Rectal smooth muscle tissue (tissue), 1 donor: ENCODE measurements around the gene SEC14L1.

Source experiments
- H3K27ac ChIP-seq: one replicate; pipeline ENCODE4 v1.7.0; 2013; ENCODE audit warnings: low read depth, low read length, inconsistent platforms
- H3K27me3 ChIP-seq: one replicate; pipeline ENCODE4 v1.7.0; 2013; ENCODE audit warnings: low read length; ENCODE audit not compliant: control insufficient read depth, insufficient read depth
- H3K36me3 ChIP-seq: one replicate; pipeline ENCODE4 v1.7.0; 2013; ENCODE audit warnings: low read length; ENCODE audit not compliant: control insufficient read depth, insufficient read depth
- H3K4me1 ChIP-seq: one replicate; pipeline ENCODE4 v1.7.0; 2013; ENCODE audit warnings: low read length; ENCODE audit not compliant: control insufficient read depth, insufficient read depth
- H3K4me3 ChIP-seq: one replicate; pipeline ENCODE4 v1.7.0; 2013; ENCODE audit warnings: low read length
- H3K9ac ChIP-seq: one replicate; pipeline ENCODE4 v1.7.0; 2013; ENCODE audit warnings: low read length

Gene SEC14L1

DNA sequence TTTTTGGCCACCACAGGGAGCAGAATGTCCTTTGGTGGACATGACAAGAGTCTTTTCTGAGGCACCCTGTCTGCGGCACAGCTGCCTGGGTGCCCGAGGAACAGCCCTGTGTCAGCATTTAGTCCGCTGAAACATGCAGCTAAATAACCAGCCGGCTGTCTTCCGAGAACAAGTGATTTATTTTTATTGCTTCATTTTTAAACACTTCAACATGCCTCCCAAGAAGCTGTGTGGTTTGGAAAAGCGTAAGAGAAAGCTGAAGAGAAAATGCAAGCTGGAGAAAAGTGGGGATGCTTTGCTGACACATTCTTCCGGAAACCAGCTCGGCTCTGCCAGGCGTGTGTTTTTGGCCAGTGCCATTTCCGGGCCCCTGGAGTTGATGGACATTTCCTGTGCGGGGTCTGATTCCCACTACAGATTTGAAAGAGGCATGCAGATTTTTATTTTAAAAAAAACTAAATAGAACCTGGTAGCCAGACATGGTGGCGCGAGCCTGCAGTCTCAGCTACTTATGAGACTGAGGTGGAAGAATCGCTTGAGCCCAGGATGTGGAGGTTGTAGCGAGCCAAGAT is 94.7 kb downstream of the SEC14L1 start:
- Histone ChIP-seq H3K27ac (peak overlapping the region; percentile 33), H3K4me3 (peak overlapping the region; percentile 22), H3K9ac (no peak overlapping the region), H3K36me3 (no peaks in the 10 kb centered on the region), H3K4me1 (no peaks in the 10 kb centered on the region), H3K27me3 (no peaks in the 10 kb centered on the region)

- no peaks in the 10 kb centered on the region for H3K36me3 ChIP-seq
- H3K9ac ChIP-seq = no peak overlapping the region
- H3K4me3 ChIP-seq = no peak overlapping the region
- no peaks in the 10 kb centered on the region for H3K27me3 ChIP-seq
- no peak overlapping the region for H3K27ac ChIP-seq
- no peaks in the 10 kb centered on the region for H3K4me1 ChIP-seq
These were observed 96.7 kb downstream of the SEC14L1 start for GRCh38 chr17:77237232-77238008.

DNA sequence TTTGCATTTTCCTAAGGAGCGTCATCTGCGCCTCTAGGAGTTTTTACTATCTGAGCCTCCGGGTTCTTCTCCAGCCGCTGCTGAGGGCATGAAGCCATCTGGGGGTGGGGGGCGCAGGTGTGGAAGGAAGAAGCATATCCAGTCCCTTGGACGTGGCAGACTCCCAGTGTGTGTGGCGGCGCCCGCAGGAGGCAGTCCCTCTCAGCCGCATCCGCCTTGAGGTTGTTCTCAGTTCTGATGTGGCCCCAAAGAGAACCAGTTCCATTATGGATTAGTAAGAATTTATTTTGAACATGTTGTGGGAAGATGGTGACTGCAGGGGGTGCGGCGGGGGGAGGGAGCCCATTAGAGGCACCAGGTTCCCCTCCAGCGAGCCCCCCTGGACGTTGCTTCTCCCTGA is 100.2 kb downstream of the SEC14L1 start:
- H3K36me3 ChIP-seq = no peaks in the 10 kb centered on the region
- H3K27ac ChIP-seq = no peak overlapping the region
- H3K4me3 ChIP-seq = no peak overlapping the region
- no peaks in the 10 kb centered on the region for H3K27me3 ChIP-seq
- no peaks in the 10 kb centered on the region for H3K4me1 ChIP-seq
- no peak overlapping the region for H3K9ac ChIP-seq

DNA sequence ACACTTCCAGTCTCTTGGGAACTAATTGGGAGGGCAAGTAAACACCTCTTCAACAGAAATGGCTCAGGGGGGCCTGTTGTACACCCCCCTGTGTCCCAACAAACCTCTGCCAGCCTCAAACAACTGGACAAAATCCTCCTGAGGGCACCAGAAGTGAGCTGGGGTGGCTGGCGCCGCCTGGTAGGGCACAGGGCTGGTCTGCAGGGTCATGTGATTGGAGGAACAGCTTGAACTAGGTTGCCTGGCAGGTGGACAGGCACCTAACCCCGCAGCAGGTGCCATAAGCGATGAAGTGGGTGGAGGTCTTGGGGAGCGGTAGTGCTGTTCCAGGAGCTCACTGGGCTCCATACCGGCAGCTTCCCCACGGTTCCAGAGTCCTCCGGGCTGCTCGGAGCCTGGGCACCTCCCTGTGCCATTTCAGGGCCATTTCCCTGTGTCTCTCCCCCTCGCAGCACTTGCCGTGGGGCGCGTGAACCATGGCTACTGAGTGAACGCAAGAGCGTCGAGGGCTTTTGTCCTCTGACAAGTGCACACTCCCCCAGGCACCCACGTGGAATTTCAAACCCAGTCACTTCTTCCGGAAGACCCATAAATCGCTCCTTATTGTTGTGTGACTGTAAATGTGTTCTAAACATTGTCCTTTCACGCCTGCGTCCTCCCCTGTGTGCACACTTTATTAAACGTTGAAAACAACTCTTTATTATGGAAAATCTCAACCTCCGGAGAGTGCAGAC is 101.5 kb downstream of the SEC14L1 start:
- no peaks in the 10 kb centered on the region for H3K36me3 ChIP-seq
- H3K27ac ChIP-seq = no peak overlapping the region
- no peaks in the 10 kb centered on the region for H3K27me3 ChIP-seq
- no peak overlapping the region for H3K9ac ChIP-seq
- no peak overlapping the region for H3K4me3 ChIP-seq
- H3K4me1 ChIP-seq = peaks cover 5% of the 10 kb centered on the region

DNA sequence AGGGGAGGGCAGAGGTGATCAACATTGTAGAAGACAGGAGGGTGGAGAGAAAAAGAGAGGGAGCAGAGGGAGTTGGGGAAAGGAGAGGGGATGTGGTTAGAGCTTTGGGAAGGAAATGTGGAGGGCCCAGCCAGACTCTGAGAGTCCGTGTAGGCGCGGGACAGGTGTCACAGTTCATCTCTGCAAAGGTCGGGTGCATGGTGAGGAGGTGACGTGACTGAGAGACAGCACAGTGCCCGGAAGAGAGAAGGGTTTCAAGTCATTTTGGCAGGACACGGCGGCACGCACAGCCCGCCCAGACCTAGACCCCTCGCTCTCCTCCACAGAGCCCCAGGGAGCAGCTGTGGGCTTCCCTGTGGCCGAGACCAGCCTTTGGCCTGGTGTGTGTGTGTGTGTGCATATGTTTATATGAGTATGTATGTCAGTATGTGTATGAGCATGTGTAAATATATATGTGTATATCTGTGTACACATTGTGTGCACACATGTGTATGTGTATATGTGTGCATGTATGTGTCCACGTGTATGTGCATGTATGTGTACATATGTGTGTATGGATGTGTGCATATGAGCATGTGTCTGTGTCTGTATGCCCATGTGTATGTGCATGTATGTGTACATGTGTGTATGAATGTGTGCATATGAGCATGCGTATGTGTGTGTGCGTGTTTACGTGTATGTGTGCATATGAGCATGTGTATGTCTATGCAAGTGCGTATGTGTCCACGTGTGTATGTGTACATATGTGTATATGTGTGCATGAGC is 104.6 kb downstream of the SEC14L1 start:
- H3K27ac ChIP-seq = no peak overlapping the region
- H3K27me3 ChIP-seq = no peaks in the 10 kb centered on the region
- H3K4me3 ChIP-seq = no peak overlapping the region
- H3K36me3 ChIP-seq = no peaks in the 10 kb centered on the region
- H3K4me1 ChIP-seq = peaks cover 5% of the 10 kb centered on the region
- no peak overlapping the region for H3K9ac ChIP-seq

DNA sequence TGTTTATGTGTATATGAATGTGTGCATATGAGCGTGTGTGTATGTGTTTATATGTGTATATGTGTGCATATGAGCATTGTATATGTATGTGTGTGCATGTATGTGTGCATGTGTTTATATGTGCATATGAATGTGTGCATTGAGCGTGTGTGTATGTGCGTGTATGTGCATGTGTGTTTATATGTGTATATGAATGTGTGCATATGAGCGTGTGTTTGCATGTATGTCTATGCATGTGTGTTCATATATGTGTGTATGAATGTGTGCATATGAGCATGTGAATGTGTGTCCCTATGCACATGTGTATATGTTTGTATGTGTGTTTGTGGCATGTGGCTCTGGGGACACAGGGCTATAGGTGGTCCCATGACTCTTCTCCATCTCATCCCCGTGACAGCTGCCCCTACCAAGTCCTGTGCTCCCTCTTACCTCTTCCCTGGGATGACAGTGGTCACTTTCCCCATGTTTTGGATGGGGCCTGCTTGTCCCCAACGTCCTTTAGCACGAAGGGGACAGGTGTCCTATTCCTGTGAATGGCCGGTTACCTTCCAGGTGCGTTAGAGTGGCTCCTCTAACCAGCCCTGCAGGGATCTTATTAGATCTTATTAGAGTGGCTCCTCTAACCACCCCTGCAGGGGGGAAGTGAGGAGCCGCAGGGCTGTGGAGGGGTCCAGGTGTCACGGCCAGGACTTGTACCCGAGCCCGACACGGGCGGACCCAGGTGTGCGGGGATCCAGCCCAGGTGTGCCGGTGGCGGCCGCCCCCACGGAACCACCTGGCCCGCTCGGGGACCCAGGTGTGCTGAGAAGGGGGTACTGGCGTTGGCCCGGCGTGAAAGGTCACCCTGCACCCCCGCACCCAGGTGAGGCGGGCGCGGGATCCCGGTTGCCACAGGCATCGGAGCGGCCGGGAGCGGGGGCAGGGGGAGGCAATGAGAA is 105.6 kb downstream of the SEC14L1 start:
- peak overlapping the region; percentile 65 for H3K4me3 ChIP-seq
- H3K9ac ChIP-seq = peak overlapping the region; percentile 21
- no peak overlapping the region for H3K27ac ChIP-seq
- no peaks in the 10 kb centered on the region for H3K27me3 ChIP-seq
- no peaks in the 10 kb centered on the region for H3K36me3 ChIP-seq
- H3K4me1 ChIP-seq = peaks cover 5% of the 10 kb centered on the region

DNA sequence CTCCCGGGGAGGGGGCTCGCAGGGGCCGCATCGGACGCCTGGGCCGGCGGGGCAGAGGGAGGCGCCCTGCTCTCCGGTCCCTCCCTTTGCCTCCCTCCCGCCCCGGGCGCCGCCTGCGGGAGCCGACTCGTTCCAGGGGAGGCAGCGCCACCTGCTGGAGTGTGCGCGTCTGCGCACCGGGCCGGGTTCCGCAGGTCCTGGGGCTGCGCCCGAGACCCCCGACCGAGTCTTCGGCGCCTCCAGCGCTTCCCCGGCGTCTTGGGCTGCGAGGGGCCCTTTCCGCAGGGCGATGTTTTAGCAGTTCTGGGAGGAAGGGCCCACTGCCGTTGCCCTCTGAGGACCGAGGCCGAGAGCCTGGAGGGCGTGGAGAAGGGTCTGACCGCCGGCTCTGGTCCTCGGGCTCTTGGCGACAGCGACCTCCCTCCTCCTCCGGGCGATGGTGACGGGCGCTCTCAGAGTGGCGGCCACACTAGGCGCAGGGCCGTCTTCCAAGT is 106.3 kb downstream of the SEC14L1 start:
- Histone ChIP-seq H3K36me3 (no peaks in the 10 kb centered on the region), H3K27ac (no peak overlapping the region), H3K27me3 (no peaks in the 10 kb centered on the region), H3K4me1 (peaks cover 5% of the 10 kb centered on the region), H3K9ac (no peak overlapping the region), H3K4me3 (peak overlapping the region; percentile 65)

- no peak overlapping the region for H3K4me3 ChIP-seq
- H3K9ac ChIP-seq = no peak overlapping the region
- H3K27ac ChIP-seq = no peak overlapping the region
- H3K4me1 ChIP-seq = peaks cover 5% of the 10 kb centered on the region
- H3K27me3 ChIP-seq = no peaks in the 10 kb centered on the region
- no peaks in the 10 kb centered on the region for H3K36me3 ChIP-seq
These were observed 106.8 kb downstream of the SEC14L1 start for GRCh38 chr17:77247609-77248008.

DNA sequence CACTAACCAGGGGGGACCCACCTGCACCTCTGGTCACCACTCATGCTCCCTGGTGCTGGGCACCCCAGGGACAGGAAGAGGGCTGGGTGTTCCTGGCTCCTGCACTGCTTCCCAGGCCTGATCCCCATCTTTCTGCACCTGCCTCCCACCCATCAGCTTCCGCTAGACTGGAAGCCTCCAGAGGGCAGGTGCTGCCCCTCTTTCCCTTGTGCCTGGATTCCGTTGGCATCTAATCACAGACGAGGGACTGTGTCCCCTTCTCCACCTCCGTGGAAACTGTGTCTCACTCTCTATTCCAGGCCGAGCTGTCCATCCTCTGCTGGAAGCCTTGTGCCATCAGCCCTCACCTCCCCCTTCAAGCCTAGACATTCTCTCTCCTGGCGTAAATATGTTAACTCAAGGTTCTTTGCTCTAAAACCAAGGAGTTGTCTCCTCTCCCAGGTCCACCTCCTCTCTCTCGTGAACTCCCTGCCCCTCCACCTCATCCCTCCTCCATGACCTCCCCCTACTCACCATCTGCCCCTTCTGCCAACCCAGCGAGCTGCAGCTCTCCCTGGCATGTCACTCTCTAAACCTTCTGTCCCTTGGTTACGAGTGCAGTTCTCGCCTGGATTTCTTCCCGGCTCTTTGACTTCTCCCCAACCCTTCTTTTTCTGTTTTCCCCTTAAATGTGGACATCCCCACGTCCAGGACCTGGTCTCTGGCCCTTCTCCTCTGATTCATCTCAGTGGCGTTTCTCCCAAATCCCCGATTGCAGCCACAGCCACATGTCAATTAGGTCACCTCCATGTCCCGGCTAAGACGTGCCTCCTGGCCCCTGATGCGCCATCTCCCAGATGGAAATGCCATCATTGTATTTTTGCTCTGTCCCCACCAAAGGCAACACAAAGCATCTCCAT is 107.7 kb downstream of the SEC14L1 start:
- no peak overlapping the region for H3K9ac ChIP-seq
- H3K4me1 ChIP-seq = peaks cover 5% of the 10 kb centered on the region
- no peaks in the 10 kb centered on the region for H3K27me3 ChIP-seq
- no peaks in the 10 kb centered on the region for H3K36me3 ChIP-seq
- no peak overlapping the region for H3K27ac ChIP-seq
- no peak overlapping the region for H3K4me3 ChIP-seq

- Histone ChIP-seq H3K4me1 (peaks cover under 1% of the 10 kb centered on the region), H3K36me3 (no peaks in the 10 kb centered on the region), H3K27me3 (no peaks in the 10 kb centered on the region), H3K4me3 (no peak overlapping the region), H3K27ac (no peak overlapping the region), H3K9ac (no peak overlapping the region)
These were observed 110.9 kb downstream of the SEC14L1 start for GRCh38 chr17:77251622-77252183.
